Natural killer cell (primary cell): ENCODE results near the gene PXDN. TPM values are rescaled to one million over a fixed set of nuclear protein-coding genes. Genes with fewer than 3 reads are reported as not detected.

Experiments
- ATAC-seq, 3 donors: fragments of 150-1000 bp in 2 of 3; fragments of 200-7000 bp in 1 of 3; cut with Tn5 transposase; 1 replicate in 1 of 3; 2 replicates in 2 of 3; pipeline ENCODE4 v1.10.0; 2021; ENCODE audit warnings: mild to moderate bottlenecking in 2 of 3, moderate library complexity in 2 of 3
- DNase-seq, 2 donors: peaks; one replicate each; pipeline versions ENCODE4 v3.0.0 to v3.0.0-alpha.2; 2013 to 2021; ENCODE audit warnings: mixed read lengths in 1 of 2
- H3K27ac ChIP-seq: one replicate; pipeline ENCODE4 v1.5.1; 2013; ENCODE audit warnings: mild to moderate bottlenecking, low read length
- H3K27me3 ChIP-seq: one replicate; pipeline ENCODE4 v1.6.1; 2013; ENCODE audit warnings: low read length; ENCODE audit not compliant: control insufficient read depth, insufficient read depth
- H3K36me3 ChIP-seq: one replicate; pipeline ENCODE4 v1.6.1; 2013; ENCODE audit warnings: low read length; ENCODE audit not compliant: control insufficient read depth, insufficient read depth
- H3K4me1 ChIP-seq: one replicate; pipeline ENCODE4 v1.6.1; 2013; ENCODE audit warnings: low read length; ENCODE audit not compliant: control insufficient read depth, insufficient read depth
- H3K4me3 ChIP-seq: one replicate; pipeline ENCODE4 v1.5.1; 2013; ENCODE audit warnings: low read length
- H3K9me3 ChIP-seq: one replicate; pipeline ENCODE4 v1.6.1; 2013; ENCODE audit warnings: low read length; ENCODE audit not compliant: control insufficient read depth, insufficient read depth
- H3K27ac Mint-ChIP-seq, 2 donors: one replicate each; pipeline ENCODE4 v1.8.0; 2022; ENCODE audit warnings: mild to moderate bottlenecking in 2 of 2, mixed read lengths in 2 of 2, moderate library complexity in 1 of 2
- H3K27me3 Mint-ChIP-seq, 2 donors: one replicate each; pipeline ENCODE4 v1.8.0; 2022; ENCODE audit warnings: low read depth in 2 of 2, mixed read lengths in 2 of 2
- H3K36me3 Mint-ChIP-seq: one replicate; pipeline ENCODE4 v1.8.0; 2022; ENCODE audit warnings: mixed read lengths
- H3K4me1 Mint-ChIP-seq, 2 donors: one replicate each; pipeline ENCODE4 v1.8.0; 2022; ENCODE audit warnings: mixed read lengths in 2 of 2
- H3K4me3 Mint-ChIP-seq: one replicate; pipeline ENCODE4 v1.8.0; 2022; ENCODE audit warnings: mild to moderate bottlenecking, moderate library complexity, mixed read lengths
- H3K9me3 Mint-ChIP-seq, 2 donors: one replicate each; pipeline ENCODE4 v1.8.0; 2022; ENCODE audit warnings: mixed read lengths in 2 of 2
- CTCF ChIP-seq: fragments of 200-600 bp; IDR thresholded peaks from one replicate; pipeline ENCODE4 v1.8.0; 2022; ENCODE audit warnings: antibody characterized with exemption
- WGBS: methylation state at CpG from one replicate; pipeline ENCODE4 v1.1.7; 2013; ENCODE audit warnings: missing lambda C conversion rate; ENCODE audit not compliant: insufficient coverage; 5-methylcytosine and 5-hydroxymethylcytosine counted together
- intact Hi-C: fragments of 100-400 bp; cut with micrococcal nuclease; formaldehyde crosslinking; loops from one replicate; pipeline ENCODE4 v1.14.2; 2022
- total RNA-seq, 4 donors: library from RNA; stranded (reverse); fragments of 120-200 nt in 1 of 4; gene quantifications; one replicate each; pipeline versions ENCODE4 v1.2.3 to v1.2.4, GENCODE V29; 2013 to 2022

Gene PXDN
- total RNA-seq, 3 donors from 2014 or later (not counting 1 experiment from before 2014, with no cell fraction given): 2.1 to 3.7 (median 2.5) TPM

- no peak for TF ChIP-seq CTCF
- Histone ChIP-seq H3K27me3 (no peaks in the 10 kb centered on the region), H3K27ac (no peak overlapping the region), H3K4me3 (no peak overlapping the region), H3K9me3 (no peaks in the 10 kb centered on the region), H3K36me3 (no peaks in the 10 kb centered on the region), H3K4me1 (no peaks in the 10 kb centered on the region)
- H3K4me3 Mint-ChIP-seq: no peak overlapping the region
- WGBS: 63% methylated on average over 3 of the region's 3 CpGs
- H3K36me3 Mint-ChIP-seq: no peaks in the 10 kb centered on the region
- no peak overlapping the region for H3K27ac Mint-ChIP-seq
- DNase-seq (no peak), ATAC-seq (no peak)
- no peaks in the 10 kb centered on the region for H3K27me3 Mint-ChIP-seq
- intact Hi-C loops: no loop called here
- no peaks in the 10 kb centered on the region for H3K9me3 Mint-ChIP-seq
- no peaks in the 10 kb centered on the region for H3K4me1 Mint-ChIP-seq
Measured at GRCh38 chr2:1771626-1772280, 27.4 kb upstream of the PXDN start.

- no peak for DNase-seq
- Histone ChIP-seq H3K4me1 (no peaks in the 10 kb centered on the region), H3K27ac (no peak overlapping the region), H3K9me3 (no peaks in the 10 kb centered on the region), H3K27me3 (no peaks in the 10 kb centered on the region), H3K36me3 (no peaks in the 10 kb centered on the region), H3K4me3 (no peak overlapping the region)
- H3K4me3 Mint-ChIP-seq: no peak overlapping the region
- no peak overlapping the region for H3K27ac Mint-ChIP-seq
- 86% methylated on average over 23 of the region's 23 CpGs for WGBS
- ATAC-seq: no peak
- H3K36me3 Mint-ChIP-seq: no peaks in the 10 kb centered on the region
- no peaks in the 10 kb centered on the region for H3K9me3 Mint-ChIP-seq
- no peak for TF ChIP-seq CTCF
- H3K27me3 Mint-ChIP-seq: no peaks in the 10 kb centered on the region
- H3K4me1 Mint-ChIP-seq: no peaks in the 10 kb centered on the region
- intact Hi-C loops: no loop called here
Measured at GRCh38 chr2:1770566-1771380, 26.5 kb upstream of the PXDN start.

- Histone ChIP-seq H3K4me3 (no peak overlapping the region), H3K4me1 (no peaks in the 10 kb centered on the region), H3K27ac (no peak overlapping the region), H3K36me3 (no peaks in the 10 kb centered on the region), H3K27me3 (no peaks in the 10 kb centered on the region), H3K9me3 (no peaks in the 10 kb centered on the region)
- H3K27ac Mint-ChIP-seq: no peak overlapping the region
- intact Hi-C loops: no loop called here
- peak; percentile 53 for TF ChIP-seq CTCF
- H3K36me3 Mint-ChIP-seq: no peaks in the 10 kb centered on the region
- peak in 1 of 3 donors; percentile 59 for ATAC-seq
- H3K4me1 Mint-ChIP-seq: no peaks in the 10 kb centered on the region
- DNase-seq: peak in 1 of 2 donors; percentile 55
- WGBS: 65% methylated on average over 13 of the region's 13 CpGs
- H3K27me3 Mint-ChIP-seq: no peaks in the 10 kb centered on the region
- no peak overlapping the region for H3K4me3 Mint-ChIP-seq
- no peaks in the 10 kb centered on the region for H3K9me3 Mint-ChIP-seq
Measured at GRCh38 chr2:1769703-1770422, 25.5 kb upstream of the PXDN start.
